GM12873 (cell line): Measurements from ENCODE around the gene HERC3.

Source experiments
- TF ChIP-seq, protein P1 (sequence below): IDR thresholded peaks from 2 replicates; pipeline ENCODE4 v1.5.1; 2012; ENCODE audit warnings: low read depth, mild to moderate bottlenecking, moderate library complexity, low read length, control low read depth; ENCODE audit not compliant: insufficient read depth; ENCODE audit errors: missing control alignments

The HERC3 gene

DNA sequence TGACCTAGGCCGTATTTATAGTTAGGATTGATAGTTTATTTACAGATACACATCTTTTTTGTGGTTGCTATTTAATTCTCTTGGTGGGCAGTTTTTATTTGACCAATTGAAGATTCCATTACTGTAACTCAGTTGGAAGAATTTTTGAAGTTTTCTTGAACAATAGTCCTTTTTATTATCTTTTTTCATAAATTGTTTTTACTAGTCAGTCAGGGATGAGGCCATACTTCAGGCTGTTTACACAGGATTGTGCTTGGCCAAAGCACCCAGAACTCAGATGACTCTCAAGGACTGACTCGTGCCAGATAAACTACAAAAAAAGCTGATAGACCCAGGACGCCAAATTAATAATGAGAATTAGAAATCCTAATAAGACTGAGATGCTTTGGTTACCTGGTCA lies 7.0 kb downstream of the HERC3 start:
- TF ChIP-seq, protein P1, sequence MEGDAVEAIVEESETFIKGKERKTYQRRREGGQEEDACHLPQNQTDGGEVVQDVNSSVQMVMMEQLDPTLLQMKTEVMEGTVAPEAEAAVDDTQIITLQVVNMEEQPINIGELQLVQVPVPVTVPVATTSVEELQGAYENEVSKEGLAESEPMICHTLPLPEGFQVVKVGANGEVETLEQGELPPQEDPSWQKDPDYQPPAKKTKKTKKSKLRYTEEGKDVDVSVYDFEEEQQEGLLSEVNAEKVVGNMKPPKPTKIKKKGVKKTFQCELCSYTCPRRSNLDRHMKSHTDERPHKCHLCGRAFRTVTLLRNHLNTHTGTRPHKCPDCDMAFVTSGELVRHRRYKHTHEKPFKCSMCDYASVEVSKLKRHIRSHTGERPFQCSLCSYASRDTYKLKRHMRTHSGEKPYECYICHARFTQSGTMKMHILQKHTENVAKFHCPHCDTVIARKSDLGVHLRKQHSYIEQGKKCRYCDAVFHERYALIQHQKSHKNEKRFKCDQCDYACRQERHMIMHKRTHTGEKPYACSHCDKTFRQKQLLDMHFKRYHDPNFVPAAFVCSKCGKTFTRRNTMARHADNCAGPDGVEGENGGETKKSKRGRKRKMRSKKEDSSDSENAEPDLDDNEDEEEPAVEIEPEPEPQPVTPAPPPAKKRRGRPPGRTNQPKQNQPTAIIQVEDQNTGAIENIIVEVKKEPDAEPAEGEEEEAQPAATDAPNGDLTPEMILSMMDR: no peak

DNA sequence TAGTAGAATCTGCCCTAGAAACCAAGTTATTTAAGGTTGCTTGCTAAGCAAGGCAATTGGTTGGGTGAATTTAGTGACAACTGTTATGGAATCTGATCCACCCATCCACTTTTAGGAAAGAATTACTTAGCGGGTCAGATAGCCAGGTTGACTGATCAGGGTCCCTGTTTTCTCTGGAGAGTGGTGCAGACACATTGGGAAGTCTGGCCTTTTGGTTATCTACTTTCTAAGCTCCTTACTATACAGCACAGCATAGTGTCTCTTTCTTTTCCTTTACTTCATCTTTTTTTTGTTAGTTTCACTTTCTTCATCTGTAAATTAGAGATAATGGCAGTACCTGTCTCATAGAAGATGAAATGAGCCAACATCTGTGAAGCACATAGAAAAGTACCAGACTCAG lies 7.4 kb downstream of the HERC3 start:
- TF ChIP-seq, protein P1: no peak

DNA sequence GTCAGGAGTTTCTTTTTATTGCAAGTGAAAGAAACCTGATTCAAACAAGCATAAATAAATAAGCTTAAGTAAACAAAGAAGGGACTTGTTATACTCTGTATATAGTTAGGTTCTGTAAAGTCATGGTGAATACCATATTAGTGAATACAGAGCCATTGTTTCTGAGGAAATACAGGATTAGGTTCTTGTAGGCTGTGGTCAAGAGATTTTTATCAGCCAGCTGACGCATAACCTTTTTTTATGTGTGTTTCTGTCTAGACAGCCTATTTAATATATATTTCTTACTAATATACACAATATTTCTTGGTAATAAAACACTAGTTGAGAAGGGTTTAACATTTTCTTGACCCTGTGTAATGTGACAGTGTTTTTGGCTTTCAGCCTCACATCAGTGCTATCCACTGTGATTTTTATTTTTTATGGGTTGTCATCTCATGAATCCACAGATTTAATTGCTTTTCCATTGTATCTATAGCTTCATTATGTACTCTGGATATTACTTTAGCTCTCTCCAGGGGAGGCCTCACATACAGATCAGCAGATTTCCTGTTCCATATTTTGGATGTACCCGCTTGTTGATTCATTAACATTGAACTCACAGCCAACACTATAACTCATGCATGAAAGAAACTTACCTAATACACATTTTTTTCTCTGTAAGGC lies 8.0 kb downstream of the HERC3 start:
- TF ChIP-seq, protein P1: no peak

DNA sequence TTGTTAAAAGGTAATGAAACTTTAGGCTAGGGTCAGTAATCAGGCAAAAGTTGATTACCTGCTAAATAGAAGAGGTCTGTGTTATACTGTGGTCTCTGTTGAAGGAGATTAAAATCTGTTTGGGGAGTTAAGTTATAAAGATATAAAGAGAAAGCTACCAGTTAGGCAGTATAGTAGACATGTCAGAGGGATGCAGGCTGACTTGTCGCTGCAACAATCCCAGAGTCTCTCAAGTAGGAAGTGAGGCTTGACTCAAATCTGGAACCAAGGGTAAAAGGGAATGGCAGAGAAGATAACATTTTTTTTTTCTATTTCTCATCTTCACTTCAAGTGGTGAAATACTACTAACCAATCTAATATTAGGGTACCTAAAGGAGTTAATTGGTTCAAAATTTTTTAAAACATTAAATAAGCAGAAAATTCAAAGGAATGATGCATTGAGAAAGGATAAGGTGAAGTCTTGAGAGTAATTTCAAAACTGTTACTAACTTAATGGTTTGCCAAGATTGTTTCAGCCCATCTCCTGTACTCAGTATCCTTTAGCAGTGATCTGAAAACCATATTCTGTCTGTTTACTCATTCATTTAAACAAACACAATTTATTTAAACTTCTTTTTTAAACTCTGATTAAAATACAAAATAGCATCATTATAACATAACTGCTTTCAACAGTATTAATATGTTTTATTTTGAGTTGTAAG lies 12.8 kb downstream of the HERC3 start:
- TF ChIP-seq, protein P1: no peak

DNA sequence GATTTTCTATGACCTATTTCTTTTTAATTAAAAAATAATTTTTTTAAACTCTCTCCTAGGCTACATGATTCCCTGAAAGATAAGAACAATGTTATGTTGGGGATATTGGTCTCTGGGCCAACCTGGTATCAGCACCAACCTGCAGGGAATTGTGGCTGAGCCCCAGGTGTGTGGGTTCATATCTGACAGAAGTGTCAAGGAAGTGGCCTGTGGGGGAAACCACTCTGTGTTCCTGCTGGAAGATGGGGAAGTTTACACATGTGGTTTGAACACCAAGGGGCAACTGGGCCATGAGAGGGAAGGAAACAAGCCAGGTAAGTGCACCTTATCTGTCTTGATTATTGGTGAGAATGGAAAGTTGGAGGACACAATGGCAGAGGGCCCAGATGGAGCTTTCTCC lies 13.5 kb downstream of the HERC3 start:
- TF ChIP-seq, protein P1: no peak

DNA sequence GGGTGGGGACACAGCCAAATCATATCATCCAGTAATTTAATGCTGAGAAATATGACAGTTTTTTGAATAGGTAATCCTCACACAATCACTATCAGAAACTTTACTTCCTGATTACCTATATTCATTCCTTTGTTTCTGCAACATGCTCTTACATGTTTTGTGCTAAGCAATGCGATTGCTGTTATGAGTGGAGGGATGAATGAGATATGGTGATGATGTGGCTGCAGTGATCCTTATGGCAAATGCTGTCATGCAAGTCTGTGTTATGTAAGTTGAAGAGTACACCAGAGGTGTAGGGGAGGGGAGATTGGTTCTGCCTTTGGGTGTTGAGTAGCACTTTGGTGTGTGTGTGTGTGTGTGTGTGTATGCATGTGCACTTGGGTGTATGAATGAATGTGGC lies 14.6 kb downstream of the HERC3 start:
- TF ChIP-seq, protein P1: no peak

DNA sequence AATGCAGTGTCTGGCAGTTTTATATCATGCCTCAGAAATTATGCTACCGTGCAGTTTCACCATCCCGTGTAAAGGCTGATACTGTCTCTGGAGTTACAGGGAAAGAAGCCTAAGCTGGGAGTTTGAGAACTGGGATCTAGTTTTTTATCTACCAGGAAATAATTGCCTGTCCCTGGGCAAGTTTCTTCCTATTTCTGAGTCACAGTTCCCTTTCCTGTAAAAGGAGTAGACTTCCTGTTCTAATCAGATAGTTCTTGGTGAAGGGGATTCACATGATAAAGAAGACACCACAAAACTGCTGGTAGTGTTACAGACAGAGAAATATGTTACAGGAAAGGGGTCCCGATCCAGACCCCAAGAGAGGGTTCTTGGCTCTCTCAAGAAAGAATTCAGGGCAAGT lies 17.1 kb downstream of the HERC3 start:
- TF ChIP-seq, protein P1: no peak
